ENCODE data around the gene DIRAS3. TPM values are rescaled to one million over a fixed set of nuclear protein-coding genes. Genes with fewer than 3 reads are reported as not detected.

The DIRAS3 gene
- polyA plus RNA-seq, 4 donors = 1.3 to 2.2 (median 1.7) TPM

DNA sequence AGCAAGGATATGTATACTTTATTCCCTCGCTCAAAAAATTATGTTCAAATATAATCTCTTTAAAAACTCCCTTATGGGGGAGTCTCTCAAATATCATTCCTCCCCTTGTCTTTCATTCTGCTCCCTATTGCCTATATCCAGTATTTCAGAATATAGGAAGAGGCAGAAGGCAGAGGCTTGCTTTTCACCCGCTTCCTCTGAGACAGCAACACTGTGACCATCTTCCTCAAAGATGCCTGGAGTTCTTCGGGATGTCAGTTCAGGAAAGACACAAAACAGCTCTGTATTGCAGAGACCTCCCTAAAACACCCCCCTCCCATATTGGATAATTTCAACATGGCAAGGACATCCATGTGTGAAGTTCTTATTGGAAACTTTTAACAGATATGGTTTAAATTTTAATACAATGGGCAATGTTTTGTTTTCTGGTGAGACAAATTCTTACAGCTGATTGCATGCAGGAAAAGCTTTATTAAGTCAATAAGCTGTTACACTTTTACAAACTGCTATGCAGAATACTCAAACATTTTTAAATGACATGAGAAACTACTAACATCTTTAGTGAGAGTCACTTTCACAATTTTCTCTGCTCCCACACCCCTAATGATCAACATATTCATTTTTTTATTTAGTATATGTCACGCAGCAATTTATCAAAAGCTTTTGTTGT is 4.8 kb downstream of the DIRAS3 start:
- no peak overlapping the region for H3K27ac ChIP-seq (ENCODE audit: low read depth in 1 of 3, low read length in 2 of 3)
- H3K4me3 ChIP-seq (ENCODE audit: low read depth in 1 of 3, low read length in 3 of 3) = no peak overlapping the region
- peaks cover 0 to 4% of the 10 kb centered on the region in 2 donors for H3K9me3 ChIP-seq (ENCODE audit: control insufficient read depth in 2 of 2, insufficient read depth in 1 of 2, low read depth in 1 of 2, low read length in 1 of 2)
- peaks cover 0 to 1% (median 0%) of the 10 kb centered on the region in 3 donors for H3K4me1 ChIP-seq (ENCODE audit: control insufficient read depth in 3 of 3, insufficient read depth in 2 of 3, low read depth in 1 of 3, low read length in 2 of 3)
- DNase-seq = no peak
- no peak for FAIRE-seq
- no peaks in the 10 kb centered on the region for H3K36me3 ChIP-seq (ENCODE audit: control insufficient read depth in 3 of 3, insufficient read depth in 2 of 3, low read depth in 1 of 3, low read length in 3 of 3)
- peaks cover 0 to 22% (median 2%) of the 10 kb centered on the region in 3 donors for H3K27me3 ChIP-seq (ENCODE audit: control insufficient read depth in 3 of 3, insufficient read depth in 3 of 3, low read length in 3 of 3)
- 89 to 97% (median 91%) methylated on average over 4 of the region's 4 CpGs for WGBS, 3 donors

DNA sequence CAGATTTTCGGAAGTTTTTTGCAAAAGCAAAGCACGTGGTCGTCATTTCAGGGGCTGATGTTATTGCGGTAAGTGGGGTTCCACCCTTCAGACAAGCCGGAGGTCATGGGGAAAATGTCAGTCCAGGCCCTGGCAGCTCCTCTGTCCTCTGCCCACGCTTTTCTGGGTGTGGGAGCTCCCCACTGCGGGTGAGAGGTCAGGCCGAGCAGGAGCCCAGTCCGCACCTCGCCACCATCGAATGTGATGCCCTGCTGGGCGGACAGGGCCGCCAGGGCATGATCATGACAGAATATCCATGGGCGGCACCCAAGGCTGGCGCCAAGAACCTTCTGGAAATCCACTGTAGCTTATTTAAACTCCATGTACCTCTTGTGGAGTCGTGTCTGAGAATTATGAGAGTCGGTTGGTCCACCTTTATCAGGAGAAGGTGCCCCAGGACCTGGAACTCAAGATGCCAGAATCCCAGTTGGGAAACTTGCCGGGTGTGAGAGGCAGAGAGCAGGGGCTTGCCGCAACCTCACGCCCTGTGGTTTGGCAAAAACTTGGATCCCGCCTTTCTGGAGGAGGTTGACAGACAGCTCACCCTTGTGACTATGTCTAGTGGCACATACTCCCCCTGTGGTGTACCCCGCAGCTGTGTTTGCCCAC is 6.9 kb downstream of the DIRAS3 start:
- FAIRE-seq (no peak), DNase-seq (no peak)
- 90 to 94% (median 93%) methylated on average over 22 of the region's 22 CpGs for WGBS, 3 donors
- H3K4me1 ChIP-seq (ENCODE audit: control insufficient read depth in 3 of 3, insufficient read depth in 2 of 3, low read depth in 1 of 3, low read length in 2 of 3) = no peaks in the 10 kb centered on the region
- no peak overlapping the region for H3K4me3 ChIP-seq (ENCODE audit: low read depth in 1 of 3, low read length in 3 of 3)
- no peaks in the 10 kb centered on the region for H3K9me3 ChIP-seq (ENCODE audit: control insufficient read depth in 2 of 2, insufficient read depth in 1 of 2, low read depth in 1 of 2, low read length in 1 of 2)
- H3K27ac ChIP-seq (ENCODE audit: low read depth in 1 of 3, low read length in 2 of 3) = no peak overlapping the region
- no peaks in the 10 kb centered on the region for H3K36me3 ChIP-seq (ENCODE audit: control insufficient read depth in 3 of 3, insufficient read depth in 2 of 3, low read depth in 1 of 3, low read length in 3 of 3)
- H3K27me3 ChIP-seq (ENCODE audit: control insufficient read depth in 3 of 3, insufficient read depth in 3 of 3, low read length in 3 of 3) = peaks cover 0 to 14% (median 0%) of the 10 kb centered on the region in 3 donors

DNA sequence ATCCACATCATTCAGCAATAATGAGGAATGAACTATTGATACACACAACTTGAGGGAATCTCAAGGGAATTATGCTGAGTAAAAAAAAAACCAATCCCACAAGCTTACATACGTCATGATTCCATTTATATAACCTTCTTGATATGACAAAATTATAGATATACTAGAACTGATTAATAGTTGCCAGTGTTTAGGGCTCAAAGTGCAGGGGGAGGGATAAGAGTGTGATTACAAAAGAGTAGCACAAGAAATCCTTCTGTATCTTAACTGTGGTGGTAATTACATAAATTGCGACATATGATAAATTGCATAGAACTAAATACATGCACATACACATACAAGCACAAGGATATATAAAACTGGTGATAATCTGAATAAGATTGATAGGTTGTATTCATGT is 13.5 kb downstream of the DIRAS3 start:
- H3K27ac ChIP-seq (ENCODE audit: low read depth in 1 of 3, low read length in 2 of 3) = no peak overlapping the region
- H3K4me3 ChIP-seq (ENCODE audit: low read depth in 1 of 3, low read length in 3 of 3) = no peak overlapping the region
- FAIRE-seq = no peak
- H3K9me3 ChIP-seq (ENCODE audit: control insufficient read depth in 2 of 2, insufficient read depth in 1 of 2, low read depth in 1 of 2, low read length in 1 of 2) = peaks cover 0 to 3% of the 10 kb centered on the region in 2 donors
- no peaks in the 10 kb centered on the region for H3K27me3 ChIP-seq (ENCODE audit: control insufficient read depth in 3 of 3, insufficient read depth in 3 of 3, low read length in 3 of 3)
- no peaks in the 10 kb centered on the region for H3K4me1 ChIP-seq (ENCODE audit: control insufficient read depth in 3 of 3, insufficient read depth in 2 of 3, low read depth in 1 of 3, low read length in 2 of 3)
- 11 to 54% (median 23%) methylated on average over 2 of the region's 2 CpGs for WGBS, 3 donors
- peak; percentile 5 to 92 for DNase-seq
- H3K36me3 ChIP-seq (ENCODE audit: control insufficient read depth in 3 of 3, insufficient read depth in 2 of 3, low read depth in 1 of 3, low read length in 3 of 3) = no peaks in the 10 kb centered on the region

DNA sequence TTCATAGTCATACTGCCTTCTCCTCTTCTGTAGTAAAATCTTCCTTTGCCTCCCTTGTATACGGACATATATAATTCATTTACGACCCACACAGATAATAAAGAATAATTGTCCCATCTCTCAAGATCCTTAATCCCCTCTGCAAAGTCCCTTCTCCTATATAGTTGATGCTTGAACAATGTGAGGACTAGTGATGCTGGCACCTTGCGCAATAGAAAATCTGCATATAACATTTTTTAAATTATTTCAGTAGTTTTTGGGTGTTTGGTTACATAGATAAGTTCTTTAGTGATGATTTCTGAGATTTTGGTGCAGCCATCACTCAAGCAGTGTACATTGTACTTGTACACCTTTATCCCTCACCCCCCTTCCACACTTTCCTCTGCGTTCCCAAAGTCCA is 21.0 kb downstream of the DIRAS3 start:
- WGBS, 3 donors = 77 to 87% (median 85%) methylated on average over 4 of the region's 4 CpGs
- H3K4me3 ChIP-seq (ENCODE audit: low read depth in 1 of 3, low read length in 3 of 3) = no peak overlapping the region
- DNase-seq (no peak), FAIRE-seq (no peak)
- no peaks in the 10 kb centered on the region for H3K9me3 ChIP-seq (ENCODE audit: control insufficient read depth in 2 of 2, insufficient read depth in 1 of 2, low read depth in 1 of 2, low read length in 1 of 2)
- H3K4me1 ChIP-seq (ENCODE audit: control insufficient read depth in 3 of 3, insufficient read depth in 2 of 3, low read depth in 1 of 3, low read length in 2 of 3) = no peaks in the 10 kb centered on the region
- H3K27me3 ChIP-seq (ENCODE audit: control insufficient read depth in 3 of 3, insufficient read depth in 3 of 3, low read length in 3 of 3) = no peaks in the 10 kb centered on the region
- H3K36me3 ChIP-seq (ENCODE audit: control insufficient read depth in 3 of 3, insufficient read depth in 2 of 3, low read depth in 1 of 3, low read length in 3 of 3) = no peaks in the 10 kb centered on the region
- no peak overlapping the region for H3K27ac ChIP-seq (ENCODE audit: low read depth in 1 of 3, low read length in 2 of 3)

- no peak overlapping the region for H3K27ac ChIP-seq (ENCODE audit: low read depth in 1 of 3, low read length in 2 of 3)
- FAIRE-seq (no peak), DNase-seq (no peak)
- H3K27me3 ChIP-seq (ENCODE audit: control insufficient read depth in 3 of 3, insufficient read depth in 3 of 3, low read length in 3 of 3) = no peaks in the 10 kb centered on the region
- no peaks in the 10 kb centered on the region for H3K4me1 ChIP-seq (ENCODE audit: control insufficient read depth in 3 of 3, insufficient read depth in 2 of 3, low read depth in 1 of 3, low read length in 2 of 3)
- H3K36me3 ChIP-seq (ENCODE audit: control insufficient read depth in 3 of 3, insufficient read depth in 2 of 3, low read depth in 1 of 3, low read length in 3 of 3) = no peaks in the 10 kb centered on the region
- WGBS, 3 donors = 70 to 77% (median 74%) methylated on average over 3 of the region's 3 CpGs
- H3K4me3 ChIP-seq (ENCODE audit: low read depth in 1 of 3, low read length in 3 of 3) = no peak overlapping the region
- H3K9me3 ChIP-seq (ENCODE audit: control insufficient read depth in 2 of 2, insufficient read depth in 1 of 2, low read depth in 1 of 2, low read length in 1 of 2) = no peaks in the 10 kb centered on the region
These were observed 21.9 kb downstream of the DIRAS3 start for GRCh38 chr1:68028566-68028965.

- Histone ChIP-seq H3K27ac (ENCODE audit: low read depth in 1 of 3, low read length in 2 of 3) (no peak overlapping the region), H3K4me1 (ENCODE audit: control insufficient read depth in 3 of 3, insufficient read depth in 2 of 3, low read depth in 1 of 3, low read length in 2 of 3) (no peaks in the 10 kb centered on the region), H3K9me3 (ENCODE audit: control insufficient read depth in 2 of 2, insufficient read depth in 1 of 2, low read depth in 1 of 2, low read length in 1 of 2) (no peaks in the 10 kb centered on the region), H3K27me3 (ENCODE audit: control insufficient read depth in 3 of 3, insufficient read depth in 3 of 3, low read length in 3 of 3) (no peaks in the 10 kb centered on the region), H3K4me3 (ENCODE audit: low read depth in 1 of 3, low read length in 3 of 3) (no peak overlapping the region), H3K36me3 (ENCODE audit: control insufficient read depth in 3 of 3, insufficient read depth in 2 of 3, low read depth in 1 of 3, low read length in 3 of 3) (no peaks in the 10 kb centered on the region)
- no peak for FAIRE-seq
- no peak for DNase-seq
- 75 to 83% (median 83%) methylated on average over 2 of the region's 2 CpGs for WGBS, 3 donors
These were observed 25.6 kb downstream of the DIRAS3 start for GRCh38 chr1:68024635-68025338.

DNA sequence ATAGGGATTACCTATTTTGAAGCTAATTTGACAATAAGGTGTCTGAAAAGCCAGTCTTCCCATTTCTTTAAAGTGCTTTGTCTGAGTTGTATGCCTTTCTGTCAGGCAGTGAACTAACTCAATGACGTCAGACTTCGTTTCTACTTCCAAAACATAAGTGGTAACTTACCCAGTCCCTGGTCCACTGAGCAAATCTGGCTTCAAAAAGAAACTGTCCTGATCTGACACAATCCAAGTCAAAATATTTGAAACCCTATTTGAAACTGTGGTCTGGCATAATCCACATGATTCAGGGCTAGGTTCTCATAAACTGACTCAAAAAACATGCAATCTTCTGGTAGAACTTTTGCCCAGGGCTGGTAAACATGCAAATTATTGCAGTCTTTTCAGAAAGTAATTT is 34.0 kb downstream of the DIRAS3 start:
- DNase-seq (no peak), FAIRE-seq (no peak)
- H3K36me3 ChIP-seq (ENCODE audit: control insufficient read depth in 3 of 3, insufficient read depth in 2 of 3, low read depth in 1 of 3, low read length in 3 of 3) = no peaks in the 10 kb centered on the region
- 68 to 87% (median 86%) methylated on average over 2 of the region's 2 CpGs for WGBS, 3 donors
- no peaks in the 10 kb centered on the region for H3K4me1 ChIP-seq (ENCODE audit: control insufficient read depth in 3 of 3, insufficient read depth in 2 of 3, low read depth in 1 of 3, low read length in 2 of 3)
- no peak overlapping the region for H3K27ac ChIP-seq (ENCODE audit: low read depth in 1 of 3, low read length in 2 of 3)
- no peak overlapping the region for H3K4me3 ChIP-seq (ENCODE audit: low read depth in 1 of 3, low read length in 3 of 3)
- no peaks in the 10 kb centered on the region for H3K27me3 ChIP-seq (ENCODE audit: control insufficient read depth in 3 of 3, insufficient read depth in 3 of 3, low read length in 3 of 3)
- H3K9me3 ChIP-seq (ENCODE audit: control insufficient read depth in 2 of 2, insufficient read depth in 1 of 2, low read depth in 1 of 2, low read length in 1 of 2) = no peaks in the 10 kb centered on the region

GRCh38 chr1:68015971-68016370 is 34.5 kb downstream of the DIRAS3 start:
- Histone ChIP-seq H3K9me3 (ENCODE audit: control insufficient read depth in 2 of 2, insufficient read depth in 1 of 2, low read depth in 1 of 2, low read length in 1 of 2) (no peaks in the 10 kb centered on the region), H3K27ac (ENCODE audit: low read depth in 1 of 3, low read length in 2 of 3) (no peak overlapping the region), H3K27me3 (ENCODE audit: control insufficient read depth in 3 of 3, insufficient read depth in 3 of 3, low read length in 3 of 3) (no peaks in the 10 kb centered on the region), H3K4me3 (ENCODE audit: low read depth in 1 of 3, low read length in 3 of 3) (no peak overlapping the region), H3K36me3 (ENCODE audit: control insufficient read depth in 3 of 3, insufficient read depth in 2 of 3, low read depth in 1 of 3, low read length in 3 of 3) (no peaks in the 10 kb centered on the region), H3K4me1 (ENCODE audit: control insufficient read depth in 3 of 3, insufficient read depth in 2 of 3, low read depth in 1 of 3, low read length in 2 of 3) (no peaks in the 10 kb centered on the region)
- 86 to 88% (median 86%) methylated on average over 3 of the region's 3 CpGs for WGBS, 3 donors
- DNase-seq (no peak), FAIRE-seq (no peak)
